IPS DF 6.9 (cell line): ENCODE measurements around the gene DRC1.

ENCODE experiments used
- DNase-seq: peaks from one replicate; pipeline ENCODE4 v3.0.0-alpha.2; 2013; ENCODE audit warnings: low read depth, low spot score
- H3K27ac ChIP-seq: one replicate; pipeline ENCODE4 v1.5.1; 2013; ENCODE audit warnings: low read length, control low read depth
- H3K27me3 ChIP-seq: 2 replicates; pipeline ENCODE4 v1.6.1; 2013; ENCODE audit warnings: mild to moderate bottlenecking, low read length; ENCODE audit not compliant: control insufficient read depth, insufficient read depth
- H3K36me3 ChIP-seq: 2 replicates; pipeline ENCODE4 v1.6.1; 2013; ENCODE audit warnings: low read length; ENCODE audit not compliant: control insufficient read depth, insufficient read depth
- H3K4me1 ChIP-seq: 2 replicates; pipeline ENCODE4 v1.6.1; 2013; ENCODE audit warnings: low read length; ENCODE audit not compliant: control insufficient read depth, insufficient read depth
- H3K4me3 ChIP-seq: 2 replicates; pipeline ENCODE4 v1.5.1; 2013; ENCODE audit warnings: mild to moderate bottlenecking, low read length
- H3K9me3 ChIP-seq: 2 replicates; pipeline ENCODE4 v1.6.1; 2013; ENCODE audit warnings: low read length, inconsistent platforms; ENCODE audit not compliant: control insufficient read depth, insufficient read depth
- WGBS: extraction: QIAGEN DNeasy Blood & Tissue Kit; methylation state at CpG from one replicate; pipeline ENCODE4 v1.1.7; 2013; ENCODE audit warnings: mixed read lengths, missing lambda C conversion rate; ENCODE audit not compliant: insufficient read length, insufficient coverage; 5-methylcytosine and 5-hydroxymethylcytosine counted together

Gene DRC1

DNA sequence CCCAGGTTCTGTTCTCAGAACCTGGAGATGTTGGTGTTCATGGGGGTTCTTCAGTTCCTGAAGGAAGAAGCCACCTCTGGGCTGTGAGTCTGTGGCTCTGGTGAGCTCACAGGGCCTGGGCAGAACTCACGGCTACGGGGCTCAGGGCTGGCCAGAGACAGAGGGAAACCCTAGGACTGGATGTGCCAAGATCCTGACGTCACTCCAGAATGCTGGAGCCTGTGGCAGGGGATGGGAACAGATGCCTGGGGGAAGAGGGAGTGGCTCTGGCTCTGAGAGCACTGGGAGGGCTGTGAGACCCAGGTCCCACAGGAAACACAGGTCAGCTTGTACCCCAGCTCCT lies 76.2 kb downstream of the DRC1 start, which contains the start of gene OTOF:
OTOF (minus strand) TSS at position 214 of the 343 bp plus-strand sequence.
- no peak for DNase-seq
- H3K4me3 ChIP-seq, result no peak within 1 kb of the TSS
- H3K4me1 ChIP-seq, result peaks cover 2% of the 10 kb centered on the region; the same call in 1 of the 2 replicates
- no peak within 1 kb of the TSS for H3K27ac ChIP-seq
- no peaks in the 10 kb centered on the region; the same call in 1 of the 2 replicates for H3K36me3 ChIP-seq
- WGBS, result no CpG with 5 or more reads among the region's 3 CpGs
- H3K9me3 ChIP-seq, result no peaks in the 10 kb centered on the region
- no peaks in the 10 kb centered on the region for H3K27me3 ChIP-seq

DNA sequence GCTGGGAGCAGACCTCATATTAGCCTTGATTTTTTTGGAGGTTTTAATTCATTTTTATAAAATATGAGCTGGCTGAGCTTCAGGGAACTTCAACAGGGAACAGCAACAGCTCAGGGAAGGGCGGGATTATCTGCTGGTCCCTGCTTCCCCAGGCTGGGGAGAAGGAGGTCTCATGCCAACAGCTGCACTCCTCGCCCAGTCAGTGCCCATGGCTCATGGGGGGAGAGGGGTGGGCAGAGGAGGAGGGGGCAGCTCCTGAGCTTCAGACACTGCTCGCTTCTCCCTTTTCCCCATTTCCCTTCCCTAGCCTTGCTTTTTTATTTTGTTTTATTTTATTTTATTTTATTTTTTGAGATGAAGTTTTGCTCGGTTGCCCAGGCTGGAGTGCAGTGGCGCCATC lies 76.6 kb downstream of the DRC1 start:
- Histone ChIP-seq H3K27ac (no peak overlapping the region), H3K4me1 (peaks cover 2% of the 10 kb centered on the region; the same call in 1 of the 2 replicates), H3K36me3 (no peaks in the 10 kb centered on the region; the same call in 1 of the 2 replicates), H3K9me3 (no peaks in the 10 kb centered on the region), H3K27me3 (no peaks in the 10 kb centered on the region), H3K4me3 (no peak overlapping the region)
- WGBS, result no CpG with 5 or more reads among the region's 5 CpGs
- no peak for DNase-seq

DNA sequence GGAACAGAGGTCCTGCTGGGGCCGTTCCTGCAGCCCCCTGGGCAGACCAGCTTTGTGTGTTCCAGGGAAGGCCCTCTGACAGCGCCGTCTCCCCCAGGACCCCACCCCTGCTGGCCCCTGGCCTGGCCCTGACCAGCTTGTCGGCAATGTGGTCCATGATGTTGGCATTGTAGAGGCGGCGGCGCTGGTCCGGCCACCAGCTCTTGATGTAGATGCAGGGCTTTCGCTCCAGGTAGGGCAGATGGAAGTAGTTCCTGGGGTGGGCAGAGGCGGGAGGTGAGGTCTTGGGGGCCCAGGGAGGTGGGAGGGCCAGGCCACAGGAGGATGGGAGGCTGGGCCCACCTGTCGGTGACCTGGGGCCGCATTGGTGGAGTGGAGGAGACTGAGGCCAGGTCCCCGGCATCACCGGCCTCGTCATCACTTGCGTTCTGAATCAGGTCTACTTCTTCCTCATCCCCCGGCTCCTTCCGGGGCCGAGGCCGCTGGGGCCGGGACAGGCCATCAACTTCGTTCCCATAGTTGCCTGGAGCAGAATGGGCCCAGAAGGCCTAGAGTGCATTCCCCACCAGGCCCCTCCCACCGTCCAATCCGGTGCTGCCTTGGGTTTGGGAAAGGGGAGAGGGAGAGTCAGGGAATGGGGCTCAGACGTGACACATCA lies 77.5 kb downstream of the DRC1 start:
- H3K36me3 ChIP-seq, result no peaks in the 10 kb centered on the region; the same call in 1 of the 2 replicates
- no peaks in the 10 kb centered on the region for H3K27me3 ChIP-seq
- H3K9me3 ChIP-seq, result no peaks in the 10 kb centered on the region
- no peak for DNase-seq
- WGBS, result no CpG with 5 or more reads among the region's 25 CpGs
- H3K4me1 ChIP-seq, result peaks cover 2% of the 10 kb centered on the region; the same call in 1 of the 2 replicates
- no peak overlapping the region for H3K27ac ChIP-seq
- no peak overlapping the region for H3K4me3 ChIP-seq

DNA sequence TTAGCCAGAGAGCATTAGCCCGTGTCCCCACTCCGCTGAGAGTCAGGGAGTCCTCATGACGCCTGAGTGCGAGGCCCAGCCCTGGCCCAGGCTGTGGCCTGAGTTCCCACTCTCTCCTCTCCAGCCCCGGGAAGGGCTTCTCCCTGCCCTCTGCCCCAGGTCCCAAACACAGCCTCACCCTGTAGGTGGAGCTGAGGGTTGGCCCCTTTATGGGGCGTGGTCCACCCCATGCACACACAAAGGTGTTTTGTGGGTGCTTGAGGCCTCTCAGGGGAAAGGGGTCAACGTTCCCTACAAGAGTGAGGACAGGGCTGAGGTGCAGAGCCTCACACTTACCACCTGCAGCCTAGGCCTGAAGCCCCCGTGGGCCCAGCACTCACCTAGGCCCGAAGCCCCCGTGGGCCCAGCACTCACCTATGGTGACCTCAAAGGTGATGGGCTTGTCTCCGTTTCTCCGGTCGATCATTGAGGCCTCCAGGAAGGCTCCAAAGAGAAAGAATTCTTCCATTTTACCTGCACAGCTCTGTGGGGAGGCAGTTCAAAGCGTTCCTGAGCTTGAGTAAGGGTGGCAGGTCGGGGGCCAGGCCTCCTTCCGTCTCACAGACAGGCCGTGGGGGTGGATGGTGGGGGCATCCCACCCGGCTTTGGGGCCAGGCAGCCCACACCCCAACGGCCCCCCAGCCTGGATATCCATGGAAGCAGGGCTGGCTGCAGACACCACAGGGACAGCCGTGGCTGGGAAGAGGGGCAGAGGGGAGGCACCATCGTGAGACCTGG lies 78.3 kb downstream of the DRC1 start:
- H3K9me3 ChIP-seq, result no peaks in the 10 kb centered on the region
- no CpG with 5 or more reads among the region's 21 CpGs for WGBS
- H3K27me3 ChIP-seq, result no peaks in the 10 kb centered on the region
- no peaks in the 10 kb centered on the region; the same call in 1 of the 2 replicates for H3K36me3 ChIP-seq
- H3K27ac ChIP-seq, result no peak overlapping the region
- DNase-seq, result no peak
- peaks cover 2% of the 10 kb centered on the region; the same call in 1 of the 2 replicates for H3K4me1 ChIP-seq
- no peak overlapping the region for H3K4me3 ChIP-seq

DNA sequence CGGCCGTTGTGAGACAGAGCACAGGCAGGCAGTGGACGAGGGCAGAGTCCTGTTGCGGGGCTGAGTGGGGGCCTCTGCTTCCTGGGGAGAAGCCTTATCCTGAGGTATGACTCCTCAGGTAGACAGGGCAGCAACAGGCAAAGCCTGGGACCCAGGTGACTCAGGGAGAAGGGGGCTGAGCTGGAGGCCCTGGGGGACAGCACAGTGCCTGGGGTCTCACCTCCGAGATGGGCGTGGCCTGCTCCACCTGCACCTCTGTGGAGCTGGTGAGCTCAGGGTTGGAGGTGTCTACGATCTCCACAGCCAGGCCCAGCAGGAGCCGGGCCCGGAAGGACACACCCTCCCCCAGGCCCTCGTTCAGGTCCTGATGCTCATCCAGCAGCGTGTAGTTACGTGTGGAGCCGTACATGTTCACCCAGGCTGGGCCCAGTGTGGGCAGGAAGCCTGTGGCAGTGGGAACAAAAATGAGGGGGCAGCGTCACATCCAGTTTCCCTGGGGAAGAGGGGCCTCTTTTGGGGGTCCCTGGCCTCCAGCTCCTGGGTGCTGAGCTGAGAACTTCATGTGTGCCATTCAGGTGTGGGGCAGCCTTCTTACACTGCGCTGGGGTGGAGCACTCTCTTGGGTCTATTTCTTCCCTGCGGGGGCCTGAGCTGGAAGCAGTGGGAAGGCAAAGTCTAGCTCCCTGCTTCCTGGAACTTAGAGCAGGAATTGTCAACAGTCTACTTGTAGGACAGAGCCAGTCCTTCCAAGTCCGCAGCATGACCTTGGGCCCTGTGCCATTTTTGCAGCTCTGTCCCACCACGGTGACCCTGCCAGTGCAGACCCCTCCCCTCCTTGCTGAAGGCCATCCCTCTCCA lies 79.1 kb downstream of the DRC1 start:
- WGBS, result no CpG with 5 or more reads among the region's 18 CpGs
- DNase-seq, result no peak
- Histone ChIP-seq H3K27ac (no peak overlapping the region), H3K4me1 (peaks cover 2% of the 10 kb centered on the region; the same call in 1 of the 2 replicates), H3K9me3 (no peaks in the 10 kb centered on the region), H3K27me3 (no peaks in the 10 kb centered on the region), H3K36me3 (no peaks in the 10 kb centered on the region; the same call in 1 of the 2 replicates), H3K4me3 (no peak overlapping the region)

DNA sequence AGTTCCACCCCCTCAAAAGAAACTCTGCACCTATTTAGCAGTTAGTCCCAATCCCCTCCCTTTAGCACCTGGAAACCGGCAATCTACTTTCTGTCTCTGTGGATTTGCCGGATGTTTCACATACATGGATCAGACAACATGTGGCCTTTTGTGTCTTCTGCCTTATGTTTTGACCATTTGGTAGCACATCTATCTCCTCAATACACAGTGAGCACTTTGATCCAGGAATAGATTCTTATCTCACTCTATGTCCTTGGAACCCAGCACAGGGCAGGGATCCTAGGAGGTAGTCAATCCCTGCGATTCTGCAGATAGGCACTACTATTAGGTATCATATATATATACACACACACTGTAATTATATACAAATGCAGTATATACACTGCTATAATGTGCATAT lies 80.0 kb downstream of the DRC1 start:
- Histone ChIP-seq H3K27ac (no peak overlapping the region), H3K4me1 (peaks cover 2% of the 10 kb centered on the region; the same call in 1 of the 2 replicates), H3K36me3 (no peaks in the 10 kb centered on the region; the same call in 1 of the 2 replicates), H3K9me3 (no peaks in the 10 kb centered on the region), H3K4me3 (no peak overlapping the region), H3K27me3 (no peaks in the 10 kb centered on the region)
- DNase-seq, result no peak
- no CpG with 5 or more reads among the region's 3 CpGs for WGBS

DNA sequence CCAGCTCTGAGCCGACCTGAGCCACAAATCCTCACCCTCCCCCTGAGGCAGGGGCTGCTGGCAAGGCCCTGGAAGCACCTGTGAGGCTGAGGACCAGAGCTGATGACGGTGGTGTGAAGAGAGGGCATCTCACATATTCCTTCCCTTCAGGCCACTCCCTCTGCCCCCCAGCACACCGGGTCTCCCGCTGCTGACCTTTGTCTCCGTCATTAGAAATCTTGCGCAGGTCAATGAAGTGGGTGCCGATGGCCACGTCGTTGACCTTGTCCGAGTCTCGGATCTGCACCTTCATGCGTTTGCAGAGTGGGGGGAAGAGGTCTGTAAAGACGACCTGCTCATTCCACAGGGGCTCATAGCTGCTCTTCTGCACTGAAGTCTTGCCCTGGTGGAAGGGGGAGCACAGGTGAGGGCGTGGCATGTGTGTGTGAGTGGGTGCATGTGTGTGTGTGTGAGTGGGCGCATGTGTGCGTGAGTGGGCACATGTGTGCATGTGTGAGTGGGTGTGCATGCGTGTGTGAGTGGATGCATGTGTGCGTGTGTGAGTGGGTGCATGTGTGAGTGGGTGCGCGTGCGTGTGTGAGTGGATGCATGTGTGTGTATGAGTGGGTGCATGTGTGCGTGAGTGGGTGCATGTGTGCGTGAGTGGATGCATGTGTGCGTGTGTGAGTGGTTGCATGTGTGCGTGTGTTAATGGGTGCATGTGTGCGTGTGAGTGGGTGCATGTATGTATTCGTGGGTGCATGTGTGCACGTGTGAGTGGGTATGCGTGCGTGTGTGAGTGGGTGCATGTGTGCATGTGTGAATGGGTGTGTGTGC lies 80.7 kb downstream of the DRC1 start:
- no peak for DNase-seq
- no peak overlapping the region for H3K27ac ChIP-seq
- WGBS, result 100% methylated on average over 4 of the region's 30 CpGs
- no peak overlapping the region for H3K4me3 ChIP-seq
- H3K36me3 ChIP-seq, result no peaks in the 10 kb centered on the region; the same call in 1 of the 2 replicates
- H3K9me3 ChIP-seq, result no peaks in the 10 kb centered on the region
- no peaks in the 10 kb centered on the region; the same call in 1 of the 2 replicates for H3K4me1 ChIP-seq
- no peaks in the 10 kb centered on the region for H3K27me3 ChIP-seq

DNA sequence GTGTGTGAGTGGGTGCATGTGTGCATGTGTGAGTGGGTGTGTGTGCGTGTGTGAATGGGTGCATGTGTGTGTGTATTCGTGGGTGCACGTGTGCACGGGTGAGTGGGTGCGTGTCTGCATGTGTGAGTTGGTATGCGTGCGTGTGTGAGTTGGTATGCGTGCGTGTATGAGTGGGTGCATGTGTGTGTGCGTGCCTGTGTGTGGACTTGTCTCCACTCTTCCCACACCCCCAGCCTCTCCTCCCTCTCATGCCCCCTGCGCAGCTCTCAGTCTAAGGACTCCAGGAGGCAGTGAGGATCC lies 81.3 kb downstream of the DRC1 start:
- Histone ChIP-seq H3K27ac (no peak overlapping the region), H3K4me1 (no peaks in the 10 kb centered on the region; the same call in 1 of the 2 replicates), H3K9me3 (no peaks in the 10 kb centered on the region), H3K4me3 (no peak overlapping the region), H3K36me3 (no peaks in the 10 kb centered on the region; the same call in 1 of the 2 replicates), H3K27me3 (no peaks in the 10 kb centered on the region)
- no peak for DNase-seq
- 100% methylated on average over 2 of the region's 11 CpGs for WGBS

DNA sequence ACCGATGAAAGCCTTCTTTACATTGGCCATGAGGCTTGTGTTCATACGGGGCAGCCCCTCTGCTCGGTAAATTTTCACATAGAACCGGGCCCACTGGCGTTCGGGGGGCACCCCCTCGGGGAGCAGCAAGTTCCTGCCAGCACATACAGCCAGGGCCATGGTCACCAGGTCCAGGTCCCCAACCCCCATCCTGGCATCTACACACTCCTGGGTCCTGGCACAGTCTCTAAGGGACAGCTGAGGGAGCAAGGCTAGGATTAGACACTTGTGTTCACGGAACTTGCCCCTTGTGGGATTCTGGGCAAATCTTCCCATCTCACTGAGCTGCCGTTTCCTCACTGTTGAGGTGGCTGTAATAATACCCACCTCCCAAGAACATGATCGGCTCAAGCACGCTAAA lies 81.8 kb downstream of the DRC1 start:
- no peaks in the 10 kb centered on the region; the same call in 1 of the 2 replicates for H3K36me3 ChIP-seq
- no peak for DNase-seq
- no peak overlapping the region for H3K4me3 ChIP-seq
- no peaks in the 10 kb centered on the region for H3K4me1 ChIP-seq
- WGBS, result no CpG with 5 or more reads among the region's 11 CpGs
- H3K27me3 ChIP-seq, result no peaks in the 10 kb centered on the region
- no peaks in the 10 kb centered on the region for H3K9me3 ChIP-seq
- H3K27ac ChIP-seq, result no peak overlapping the region
